SH-SY5Y (cell line): Measurements from ENCODE around the gene SGCA.

Experiments
- GATA2 ChIP-seq: IDR thresholded peaks from 2 replicates; pipeline ENCODE4 v1.6.1; 2011; ENCODE audit warnings: mild to moderate bottlenecking, low read depth, low read length
- GATA3 ChIP-seq: IDR thresholded peaks from 2 replicates; pipeline ENCODE4 v1.6.1; 2011; ENCODE audit warnings: low read depth, mild to moderate bottlenecking, low read length, moderate library complexity

The SGCA gene

DNA sequence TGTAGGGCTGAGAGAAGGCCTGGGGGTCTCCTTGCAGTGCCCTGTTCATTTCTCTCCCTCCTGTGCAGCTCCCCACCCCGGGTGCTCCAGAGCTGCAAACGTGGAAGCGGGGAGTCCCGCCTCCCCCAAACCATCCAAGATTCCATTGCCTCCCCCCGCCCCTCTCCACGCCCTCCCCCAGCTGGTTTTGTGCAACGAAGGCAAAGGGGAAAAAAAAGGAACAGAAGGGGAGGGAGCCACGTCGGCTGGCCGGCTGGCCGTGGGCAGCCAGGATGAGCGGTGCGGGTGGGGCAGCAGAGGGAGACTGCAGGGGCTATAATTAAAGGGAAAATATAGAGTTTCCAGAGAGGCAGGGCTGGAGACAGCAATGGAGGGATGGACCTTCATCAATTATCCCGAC lies 37.3 kb downstream of the SGCA start:
- TF ChIP-seq GATA2 (no peak), GATA3 (no peak)

DNA sequence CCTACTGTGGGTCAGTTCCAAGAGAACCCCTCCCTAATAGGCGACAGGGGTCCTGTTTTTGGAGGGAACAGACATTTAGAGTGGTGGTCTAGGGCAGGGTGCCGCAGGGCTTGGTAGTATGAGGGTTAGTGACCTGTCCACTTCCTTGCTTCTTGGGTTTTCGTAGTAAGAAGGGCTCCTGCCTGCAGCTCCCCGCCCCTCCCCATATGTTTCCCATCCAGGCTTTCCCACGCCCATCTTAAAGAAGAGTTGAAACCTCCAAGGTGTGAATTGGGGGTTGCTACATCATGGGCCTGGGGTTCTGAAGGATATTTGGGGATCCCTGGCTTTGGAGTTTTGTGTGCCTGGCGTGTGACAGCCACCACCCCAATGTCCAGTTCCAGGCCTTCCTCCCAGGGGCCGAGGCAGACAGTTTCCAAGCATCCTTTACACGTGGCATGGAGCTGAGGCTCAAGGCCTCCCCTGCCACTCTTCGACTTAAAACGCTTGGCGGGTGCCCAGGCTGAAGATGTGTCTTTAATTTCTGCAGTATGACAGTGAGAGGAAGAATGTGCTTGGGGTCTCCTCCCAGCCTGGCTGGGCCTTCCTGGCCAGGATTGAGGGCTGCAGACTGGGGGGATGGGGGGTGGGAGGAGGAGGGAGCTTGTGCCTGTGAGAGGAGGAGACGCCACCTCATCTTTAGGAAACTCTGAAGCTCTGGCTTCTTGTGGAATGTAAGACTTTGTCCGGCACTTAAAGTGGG lies 38.0 kb downstream of the SGCA start:
- TF ChIP-seq GATA2, result no peak
- no peak for TF ChIP-seq GATA3

DNA sequence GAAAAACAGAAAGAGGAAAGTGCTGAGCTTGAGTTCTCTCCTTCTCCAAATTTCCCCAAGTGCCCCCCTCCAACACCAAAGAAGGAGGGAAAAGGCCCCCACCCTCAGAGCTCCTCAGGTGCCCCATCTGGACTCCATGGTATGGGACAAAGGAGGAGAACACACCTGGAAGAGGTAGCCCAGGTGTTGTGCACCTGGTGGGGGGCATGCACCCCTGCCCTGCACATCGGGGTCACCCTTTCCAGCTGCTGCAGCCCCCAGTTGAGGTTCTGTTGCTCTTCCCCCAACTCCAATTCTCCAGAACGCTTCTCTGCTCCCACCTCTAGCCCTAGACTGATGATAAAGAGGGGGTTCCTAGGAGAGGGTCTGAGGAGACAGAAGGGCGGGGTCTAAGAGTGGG lies 38.6 kb downstream of the SGCA start:
- TF ChIP-seq GATA2 (no peak), GATA3 (no peak)

DNA sequence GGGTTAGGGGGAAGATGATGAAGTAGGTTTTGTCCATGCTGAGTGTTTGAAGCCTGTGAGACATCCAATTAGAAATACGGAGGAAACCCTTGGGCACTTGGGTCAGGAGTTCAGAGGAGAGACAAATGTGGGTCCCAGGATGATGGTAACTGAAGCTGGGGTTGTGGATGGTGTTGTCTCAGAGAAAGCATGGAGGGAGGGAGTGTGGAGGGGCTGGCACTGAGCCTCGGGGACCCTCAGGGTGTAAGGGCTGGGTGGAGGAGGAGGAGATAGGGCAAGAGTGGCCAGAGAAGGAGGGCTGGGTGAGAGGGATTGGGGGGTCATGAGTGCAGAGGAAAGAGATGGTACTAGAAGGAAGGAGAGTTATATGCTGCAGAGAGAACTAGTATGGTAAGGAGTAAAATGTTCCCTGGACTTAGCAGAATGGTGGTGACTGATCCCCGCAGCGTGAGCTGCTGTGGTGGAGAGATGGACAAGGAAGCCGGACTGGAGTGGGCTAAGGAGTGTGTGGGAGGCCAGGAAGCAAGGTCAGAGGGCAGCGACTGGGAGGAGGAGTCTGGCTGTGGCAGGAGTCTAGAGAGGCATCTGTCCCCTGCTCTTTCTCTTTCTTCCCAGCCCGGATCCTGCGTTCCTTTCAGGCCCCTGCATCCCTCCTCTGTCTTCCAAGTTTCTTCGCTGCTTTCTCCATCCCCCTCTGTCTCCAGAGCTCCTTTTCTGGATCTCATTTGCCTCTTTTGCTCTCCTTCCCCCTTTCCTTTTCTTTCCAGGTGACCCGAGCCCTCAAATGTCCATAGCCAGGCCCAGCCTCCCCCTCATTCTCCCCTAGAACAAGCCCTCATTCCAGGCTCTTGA lies 39.5 kb downstream of the SGCA start:
- no peak for TF ChIP-seq GATA2
- TF ChIP-seq GATA3, result no peak

DNA sequence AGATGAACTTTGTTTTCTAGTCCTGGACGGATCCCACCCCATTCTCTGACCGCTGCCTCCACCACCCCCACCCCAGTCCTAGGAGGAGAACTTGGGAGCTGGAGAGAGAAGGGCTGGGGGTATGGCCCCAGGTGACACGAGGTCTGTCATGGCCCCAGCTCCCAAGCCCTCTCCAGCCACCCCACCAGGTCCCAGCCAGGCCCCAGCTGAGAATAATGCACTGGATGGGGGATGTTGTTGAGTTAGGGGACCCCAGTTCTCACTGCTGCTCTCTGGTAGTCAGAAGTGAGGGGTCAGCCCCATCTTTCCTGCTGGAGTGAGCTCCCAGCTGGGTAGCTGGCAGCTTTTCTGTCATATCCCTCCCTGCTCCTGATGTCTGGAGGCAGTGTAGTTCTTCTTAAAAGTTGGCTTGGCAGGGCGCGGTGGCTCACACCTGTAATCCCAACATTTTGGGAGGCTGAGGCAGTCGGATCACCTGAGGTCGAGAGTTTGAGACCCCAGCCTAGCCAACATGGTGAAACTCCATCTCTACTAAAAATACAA lies 40.2 kb downstream of the SGCA start:
- TF ChIP-seq GATA3 (no peak), GATA2 (no peak)

DNA sequence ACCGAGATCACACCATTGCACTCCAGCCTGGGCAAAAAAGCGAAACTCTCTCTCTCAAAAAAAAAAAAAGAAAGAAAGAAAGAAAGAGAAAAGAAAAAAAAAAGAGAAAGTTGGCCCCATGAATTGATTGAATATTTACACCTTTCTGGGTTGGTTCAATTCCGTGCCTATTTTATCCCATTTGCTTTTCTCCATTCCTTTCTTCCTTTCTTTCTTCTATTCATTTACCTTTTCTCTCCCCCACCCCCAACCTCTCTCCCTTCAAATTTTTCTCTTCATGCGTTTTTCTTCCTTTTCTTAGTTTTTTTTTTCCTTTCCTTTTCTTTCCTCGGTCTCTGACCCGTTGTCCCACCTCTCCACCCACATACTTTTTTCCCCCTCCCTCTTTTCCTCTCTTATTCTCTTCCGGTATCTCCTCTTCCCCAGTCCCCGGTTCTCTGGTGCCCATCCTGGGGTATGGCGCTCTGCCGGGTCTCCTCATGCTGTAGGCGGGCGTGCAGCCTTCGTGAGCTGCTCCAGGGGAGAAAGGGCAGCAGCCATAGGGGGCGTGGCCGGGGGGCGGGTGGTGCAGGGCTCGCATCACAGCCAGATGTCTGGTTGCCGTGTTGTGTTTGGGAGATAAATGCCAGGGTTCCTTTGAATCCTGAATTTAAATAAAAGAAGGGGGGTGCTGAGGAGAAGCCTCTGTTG lies 40.9 kb downstream of the SGCA start:
- TF ChIP-seq GATA3 (no peak), GATA2 (no peak)

DNA sequence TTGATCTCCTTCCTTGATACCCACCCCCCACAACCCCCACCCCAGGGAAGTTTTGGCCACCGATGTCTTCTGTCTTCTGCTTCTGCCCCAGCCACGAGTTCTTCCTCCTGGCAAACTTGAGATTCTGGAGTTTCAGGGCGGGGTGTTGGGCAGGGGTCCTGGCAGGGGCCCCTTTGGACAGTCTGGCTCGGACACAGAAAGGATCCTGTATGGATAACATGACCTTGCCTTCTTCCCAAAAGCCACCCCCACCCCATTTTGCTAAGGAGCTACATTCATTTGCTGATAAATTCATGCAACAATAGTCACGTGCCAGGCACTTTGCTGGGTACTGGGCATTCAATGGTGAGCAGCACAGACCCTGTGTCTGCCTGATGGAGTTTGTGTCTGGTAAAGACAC lies 41.5 kb downstream of the SGCA start:
- TF ChIP-seq GATA2 (no peak), GATA3 (no peak)

DNA sequence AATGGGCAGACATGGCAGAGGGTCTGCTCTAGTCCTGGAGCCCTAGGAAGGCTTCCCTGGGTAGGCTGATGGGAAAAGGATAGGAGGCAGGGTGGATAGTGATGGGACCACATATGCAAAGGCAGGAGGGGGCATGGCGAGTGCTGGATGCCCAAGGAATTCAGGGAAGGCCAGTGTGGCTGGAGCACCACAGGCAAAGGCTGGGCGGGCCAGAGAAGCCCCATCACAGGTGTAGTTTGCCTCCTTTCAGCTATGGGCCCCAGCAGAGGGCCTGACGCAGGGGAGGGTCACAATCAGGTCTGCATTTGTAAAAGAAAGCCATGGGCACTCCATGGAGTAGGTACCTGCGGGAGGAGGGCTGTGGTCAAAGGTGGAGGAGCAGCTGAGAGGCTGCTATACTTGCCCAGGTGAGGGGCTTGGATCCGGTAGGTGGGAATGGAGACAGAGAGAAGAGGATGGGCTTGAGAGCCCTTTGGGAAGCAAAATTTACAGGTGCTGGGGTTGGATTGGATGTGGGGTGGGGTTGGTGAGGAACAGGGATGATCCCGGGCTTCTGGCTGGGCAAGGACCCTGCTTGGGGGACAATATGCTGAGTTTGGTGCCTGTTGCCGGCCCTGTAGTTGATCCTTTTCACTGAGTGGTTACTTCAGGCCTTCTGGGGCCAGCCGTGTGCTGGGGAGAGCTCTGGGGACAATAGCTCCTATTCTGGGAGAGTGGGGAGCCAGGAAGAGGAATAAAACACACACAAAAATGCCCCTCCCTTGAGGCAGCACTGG lies 42.2 kb downstream of the SGCA start:
- TF ChIP-seq GATA2, result no peak
- TF ChIP-seq GATA3, result no peak

DNA sequence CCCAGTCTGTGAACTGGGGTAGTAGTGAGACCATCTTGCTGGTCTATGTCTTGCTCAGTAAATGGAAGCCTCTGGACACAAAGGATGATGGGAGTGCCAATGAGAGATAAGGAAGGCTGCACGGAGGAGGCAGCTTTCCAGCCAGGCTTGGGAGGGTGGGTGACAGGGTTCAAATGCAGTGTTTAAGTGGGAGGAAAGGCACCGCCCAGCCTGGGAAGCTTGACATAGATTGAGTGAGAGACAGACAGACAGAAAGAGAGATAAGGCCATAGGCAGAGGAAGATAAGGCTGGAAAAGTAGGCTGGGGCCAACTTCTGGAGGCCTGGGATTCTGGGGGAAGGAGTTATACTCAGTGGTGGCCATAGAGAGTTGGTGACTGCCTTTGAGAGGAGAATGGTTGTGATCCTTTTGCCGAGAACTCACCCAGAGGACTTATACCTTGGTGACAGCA lies 42.8 kb downstream of the SGCA start:
- TF ChIP-seq GATA2 (peak; percentile 35; the same call in 1 of the 2 replicates), GATA3 (no peak)

DNA sequence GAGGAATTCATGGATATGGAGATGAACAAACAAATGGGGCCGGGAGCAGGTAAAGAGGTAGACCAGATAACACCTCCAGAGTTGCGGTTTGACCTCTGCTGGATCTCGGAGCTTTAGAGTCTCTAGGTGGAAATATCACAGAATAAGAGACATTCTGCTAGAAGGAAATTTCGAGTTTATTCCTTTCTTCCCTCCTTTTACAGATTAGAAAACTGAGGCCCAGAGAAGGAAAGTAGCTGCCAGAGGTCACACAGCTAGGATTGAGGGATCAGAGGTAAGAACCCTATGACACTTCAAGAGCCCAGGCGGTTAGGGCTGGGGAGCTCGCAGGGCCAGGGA lies 43.3 kb downstream of the SGCA start:
- TF ChIP-seq GATA3, result no peak
- no peak for TF ChIP-seq GATA2

DNA sequence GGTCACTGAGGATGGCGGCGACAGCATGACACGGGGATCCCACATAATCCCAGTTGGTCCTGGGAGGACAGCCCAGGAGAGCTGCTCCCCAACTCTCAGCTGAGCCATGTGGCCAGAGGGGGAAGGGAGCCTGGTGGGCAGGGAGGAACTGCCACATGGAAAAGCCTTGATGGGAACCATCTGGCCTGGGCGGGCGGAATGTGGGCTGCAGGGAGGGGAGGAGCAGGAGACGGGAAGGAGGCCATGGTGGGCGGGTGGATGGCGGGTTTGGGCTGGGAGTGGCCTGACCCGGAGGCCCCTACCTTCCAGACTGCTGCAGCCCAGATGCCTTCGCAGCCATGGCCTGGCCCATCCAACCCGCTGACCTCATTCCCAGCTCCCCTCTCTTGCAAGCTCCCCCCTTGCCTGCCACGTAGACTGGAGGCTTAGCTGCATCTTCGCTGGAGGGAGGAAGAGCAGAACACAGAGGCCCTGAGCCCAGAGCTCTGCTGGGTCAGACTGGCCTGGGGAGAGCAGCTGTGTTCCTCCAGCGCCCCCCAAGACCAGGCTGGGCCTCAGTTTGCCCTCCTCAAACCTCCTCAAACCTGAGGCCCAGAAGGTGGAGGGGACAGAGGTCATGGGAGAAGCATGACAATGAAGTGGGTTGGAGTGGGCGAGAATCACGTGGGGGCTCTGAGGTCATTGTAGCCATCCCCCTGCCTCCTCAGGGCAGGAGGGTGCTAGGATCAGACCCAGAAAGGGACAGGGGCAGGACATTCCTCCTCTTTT lies 43.9 kb downstream of the SGCA start:
- TF ChIP-seq GATA2 (no peak), GATA3 (no peak)

DNA sequence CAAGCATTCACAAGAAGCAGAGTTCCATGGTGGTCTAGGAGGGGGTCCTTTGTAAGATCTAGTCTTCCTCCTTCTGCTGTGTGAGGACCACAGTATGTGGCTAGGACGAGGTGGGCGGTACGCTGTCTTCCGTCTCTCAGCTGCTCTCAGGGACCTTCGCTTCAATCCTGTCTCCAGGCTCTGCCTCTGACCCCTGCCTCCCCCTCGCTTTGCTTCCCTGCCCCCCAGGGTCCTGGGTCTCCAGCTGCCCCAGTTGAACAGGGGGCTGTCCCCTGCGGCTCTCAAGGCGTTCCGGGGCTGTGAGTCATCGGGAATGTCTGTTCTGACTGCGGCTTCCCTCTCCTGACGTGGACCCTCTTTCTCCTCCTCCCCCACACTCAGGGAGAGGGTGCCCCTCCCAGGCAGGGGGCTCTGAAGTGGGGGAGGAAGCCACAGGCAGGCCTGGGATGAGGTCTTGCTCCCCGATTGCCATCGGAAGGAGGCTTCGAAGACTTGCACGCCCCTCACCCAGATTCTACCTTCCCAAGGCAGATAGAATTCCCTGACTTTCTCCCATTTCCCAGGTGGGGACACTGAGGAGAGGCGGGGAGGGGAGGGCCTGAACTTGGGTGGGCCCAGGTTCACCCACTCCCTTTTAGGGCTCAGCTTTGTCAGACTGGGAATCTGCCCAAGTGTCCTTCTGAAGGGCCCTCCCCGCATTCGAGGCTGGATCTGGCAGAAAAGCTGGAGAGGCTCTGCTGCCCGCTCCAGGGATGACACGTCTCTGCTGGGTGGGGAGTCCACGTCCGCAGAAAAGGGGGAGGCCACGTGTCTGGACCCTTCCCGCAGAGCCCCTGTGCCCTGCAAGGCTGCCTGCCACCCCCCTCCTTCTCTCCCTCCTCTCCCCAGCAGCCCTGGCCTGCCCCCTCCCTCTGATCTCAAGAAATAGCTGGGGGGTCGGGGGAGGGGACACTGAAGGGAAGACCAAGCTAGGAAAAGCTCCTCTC lies 44.7 kb downstream of the SGCA start:
- TF ChIP-seq GATA3, result no peak
- TF ChIP-seq GATA2, result no peak
